ENCODE results near the gene PLD6.
"Not testable (repeated sequence)": the region's sequence is repeated elsewhere in the genome, so short reads cannot be mapped to it uniquely, and the experiment has no call there.

PLD6 gene

GRCh38 chr17:17186051-17186450 lies 20.1 kb downstream of the PLD6 start:
- no peaks in the 10 kb centered on the region for H3K79me2 ChIP-seq (ENCODE audit: insufficient read depth, low read length)
- TF ChIP-seq CTCF (conservative IDR thresholded peaks at IDR 0.05; ENCODE audit: low read length) (no peak), EZH2phosphoT487 (IDR thresholded peaks at IDR 0.05; ENCODE audit: borderline replicate concordance) (no peak)
- H3F3A ChIP-seq (ENCODE audit: low read depth), result no peaks in the 10 kb centered on the region; the same call in 1 of the 2 replicates
- peaks cover 20% of the 10 kb centered on the region for H3K4me1 ChIP-seq (ENCODE audit: insufficient read depth, low read length, poor library complexity, severe bottlenecking)
- no peak overlapping the region for H3K4me3 ChIP-seq (ENCODE audit: low read length, poor library complexity, severe bottlenecking)
- H3K4me2 ChIP-seq (ENCODE audit: low read depth, low read length, poor library complexity, severe bottlenecking), result no peak overlapping the region
- H3K9me2 ChIP-seq (replicated peaks; ENCODE audit: low read depth, low read length), result no peaks in the 10 kb centered on the region
- H4K20me1 ChIP-seq (ENCODE audit: insufficient read depth, low read length, poor library complexity, severe bottlenecking), result no peaks in the 10 kb centered on the region
- H3K36me3 ChIP-seq (ENCODE audit: insufficient read depth, low read length), result peaks cover 18% of the 10 kb centered on the region; the same call in 1 of the 2 replicates
- no peaks in the 10 kb centered on the region for H3K27me3 ChIP-seq (ENCODE audit: insufficient read depth, low read length, poor library complexity, severe bottlenecking)
- H2AFZ ChIP-seq (ENCODE audit: low read length), result no peak overlapping the region
- no peak overlapping the region for H3K9ac ChIP-seq (ENCODE audit: low read depth, low read length, poor library complexity, severe bottlenecking)
- no peaks in the 10 kb centered on the region for H3K9me3 ChIP-seq (ENCODE audit: insufficient read depth, low read depth, low read length)

- not testable (repeated sequence) for H3K9me2 ChIP-seq (replicated peaks; ENCODE audit: low read depth, low read length); H3K4me2 ChIP-seq (ENCODE audit: low read depth, low read length, poor library complexity, severe bottlenecking); H4K20me1 ChIP-seq (ENCODE audit: insufficient read depth, low read length, poor library complexity, severe bottlenecking); H3K9me3 ChIP-seq (ENCODE audit: insufficient read depth, low read depth, low read length); H3K79me2 ChIP-seq (ENCODE audit: insufficient read depth, low read length); H3F3A ChIP-seq (ENCODE audit: low read depth); H2AFZ ChIP-seq (ENCODE audit: low read length); H3K4me3 ChIP-seq (ENCODE audit: low read length, poor library complexity, severe bottlenecking); H3K9ac ChIP-seq (ENCODE audit: low read depth, low read length, poor library complexity, severe bottlenecking); H3K27me3 ChIP-seq (ENCODE audit: insufficient read depth, low read length, poor library complexity, severe bottlenecking)
- Histone ChIP-seq H3K36me3 (ENCODE audit: insufficient read depth, low read length) (peaks cover 26% of the 10 kb centered on the region; the same call in 1 of the 2 replicates), H3K4me1 (ENCODE audit: insufficient read depth, low read length, poor library complexity, severe bottlenecking) (peaks cover 20% of the 10 kb centered on the region)
Measured at GRCh38 chr17:17184985-17185757, 21.0 kb downstream of the PLD6 start.

- Histone ChIP-seq H3K9ac (ENCODE audit: low read depth, low read length, poor library complexity, severe bottlenecking) (no peak overlapping the region), H3K4me3 (ENCODE audit: low read length, poor library complexity, severe bottlenecking) (no peak overlapping the region), H3K4me1 (ENCODE audit: insufficient read depth, low read length, poor library complexity, severe bottlenecking) (peaks cover 24% of the 10 kb centered on the region), H2AFZ (ENCODE audit: low read length) (no peak overlapping the region), H4K20me1 (ENCODE audit: insufficient read depth, low read length, poor library complexity, severe bottlenecking) (no peaks in the 10 kb centered on the region), H3K9me3 (ENCODE audit: insufficient read depth, low read depth, low read length) (no peaks in the 10 kb centered on the region), H3K9me2 (replicated peaks; ENCODE audit: low read depth, low read length) (no peaks in the 10 kb centered on the region), H3F3A (ENCODE audit: low read depth) (no peaks in the 10 kb centered on the region), H3K4me2 (ENCODE audit: low read depth, low read length, poor library complexity, severe bottlenecking) (no peak overlapping the region), H3K79me2 (ENCODE audit: insufficient read depth, low read length) (no peaks in the 10 kb centered on the region), H3K36me3 (ENCODE audit: insufficient read depth, low read length) (peaks cover 35% of the 10 kb centered on the region; the same call in 1 of the 2 replicates), H3K27me3 (ENCODE audit: insufficient read depth, low read length, poor library complexity, severe bottlenecking) (no peaks in the 10 kb centered on the region)
- TF ChIP-seq EZH2phosphoT487 (IDR thresholded peaks at IDR 0.05; ENCODE audit: borderline replicate concordance), result no peak
Measured at GRCh38 chr17:17183744-17184143, 22.4 kb downstream of the PLD6 start.

GRCh38 chr17:17182598-17183136 lies 23.5 kb downstream of the PLD6 start:
- Histone ChIP-seq H3F3A (ENCODE audit: low read depth) (no peaks in the 10 kb centered on the region), H3K79me2 (ENCODE audit: insufficient read depth, low read length) (no peaks in the 10 kb centered on the region), H3K4me3 (ENCODE audit: low read length, poor library complexity, severe bottlenecking) (no peak overlapping the region), H2AFZ (ENCODE audit: low read length) (no peak overlapping the region), H3K9me3 (ENCODE audit: insufficient read depth, low read depth, low read length) (no peaks in the 10 kb centered on the region), H3K4me1 (ENCODE audit: insufficient read depth, low read length, poor library complexity, severe bottlenecking) (peaks cover 24% of the 10 kb centered on the region), H3K27me3 (ENCODE audit: insufficient read depth, low read length, poor library complexity, severe bottlenecking) (no peaks in the 10 kb centered on the region), H4K20me1 (ENCODE audit: insufficient read depth, low read length, poor library complexity, severe bottlenecking) (no peaks in the 10 kb centered on the region), H3K4me2 (ENCODE audit: low read depth, low read length, poor library complexity, severe bottlenecking) (peak overlapping the region; percentile 23), H3K9me2 (replicated peaks; ENCODE audit: low read depth, low read length) (no peaks in the 10 kb centered on the region), H3K9ac (ENCODE audit: low read depth, low read length, poor library complexity, severe bottlenecking) (no peak overlapping the region), H3K36me3 (ENCODE audit: insufficient read depth, low read length) (peaks cover 40% of the 10 kb centered on the region; the same call in 1 of the 2 replicates)
- TF ChIP-seq EZH2phosphoT487 (IDR thresholded peaks at IDR 0.05; ENCODE audit: borderline replicate concordance), result no peak
- TF ChIP-seq CTCF (conservative IDR thresholded peaks at IDR 0.05; ENCODE audit: low read length), result no peak

All from Loucy (cell line).